Measurements from ENCODE around the gene RFTN1.
"Not testable (repeated sequence)": the region's sequence is repeated elsewhere in the genome, so short reads cannot be mapped to it uniquely, and the experiment has no call there.

The RFTN1 gene

GRCh38 chr3:16506884-16507577, 6.5 kb downstream of the RFTN1 start:
- no peak for DNase-seq (ENCODE audit: low read depth)

- DNase-seq (ENCODE audit: low read depth) = no peak
Measured at GRCh38 chr3:16506451-16506850, 7.0 kb downstream of the RFTN1 start.

- no peak for DNase-seq (ENCODE audit: low read depth)
Measured at GRCh38 chr3:16504692-16505091, 8.8 kb downstream of the RFTN1 start.

GRCh38 chr3:16504242-16504641, 9.3 kb downstream of the RFTN1 start:
- peak; percentile 40 for DNase-seq (ENCODE audit: low read depth)

- no peak for DNase-seq (ENCODE audit: low read depth)
Measured at GRCh38 chr3:16503191-16503776, 10.2 kb downstream of the RFTN1 start.

- DNase-seq (ENCODE audit: low read depth) = no peak
Measured at GRCh38 chr3:16502347-16502908, 11.1 kb downstream of the RFTN1 start.

- no peak for DNase-seq (ENCODE audit: low read depth)
Measured at GRCh38 chr3:16501376-16501775, 12.1 kb downstream of the RFTN1 start.

GRCh38 chr3:16500911-16501310, 12.6 kb downstream of the RFTN1 start:
- DNase-seq (ENCODE audit: low read depth) = no peak

GRCh38 chr3:16500093-16500492, 13.4 kb downstream of the RFTN1 start:
- no peak for DNase-seq (ENCODE audit: low read depth)

GRCh38 chr3:16499351-16499750, 14.1 kb downstream of the RFTN1 start:
- no peak for DNase-seq (ENCODE audit: low read depth)

- DNase-seq (ENCODE audit: low read depth) = no peak
Measured at GRCh38 chr3:16498130-16498890, 15.2 kb downstream of the RFTN1 start.

GRCh38 chr3:16496408-16497222, 16.9 kb downstream of the RFTN1 start:
- no peak for DNase-seq (ENCODE audit: low read depth)

- no peak for DNase-seq (ENCODE audit: low read depth)
Measured at GRCh38 chr3:16496008-16496407, 17.5 kb downstream of the RFTN1 start.

GRCh38 chr3:16494814-16495431, 18.6 kb downstream of the RFTN1 start:
- DNase-seq (ENCODE audit: low read depth) = no peak

- DNase-seq (ENCODE audit: low read depth) = no peak
Measured at GRCh38 chr3:16494094-16494493, 19.4 kb downstream of the RFTN1 start.

- DNase-seq (ENCODE audit: low read depth) = no peak
Measured at GRCh38 chr3:16490062-16490619, 23.4 kb downstream of the RFTN1 start.

GRCh38 chr3:16489326-16490061, 24.0 kb downstream of the RFTN1 start:
- DNase-seq (ENCODE audit: low read depth) = not testable (repeated sequence)

GRCh38 chr3:16488637-16489036, 24.9 kb downstream of the RFTN1 start:
- no peak for DNase-seq (ENCODE audit: low read depth)

GRCh38 chr3:16487511-16488175, 25.9 kb downstream of the RFTN1 start:
- DNase-seq (ENCODE audit: low read depth) = no peak

GRCh38 chr3:16486951-16487480, 26.5 kb downstream of the RFTN1 start:
- no peak for DNase-seq (ENCODE audit: low read depth)
